ENCODE measurements around the gene RNF214.

RNF214 gene

DNA sequence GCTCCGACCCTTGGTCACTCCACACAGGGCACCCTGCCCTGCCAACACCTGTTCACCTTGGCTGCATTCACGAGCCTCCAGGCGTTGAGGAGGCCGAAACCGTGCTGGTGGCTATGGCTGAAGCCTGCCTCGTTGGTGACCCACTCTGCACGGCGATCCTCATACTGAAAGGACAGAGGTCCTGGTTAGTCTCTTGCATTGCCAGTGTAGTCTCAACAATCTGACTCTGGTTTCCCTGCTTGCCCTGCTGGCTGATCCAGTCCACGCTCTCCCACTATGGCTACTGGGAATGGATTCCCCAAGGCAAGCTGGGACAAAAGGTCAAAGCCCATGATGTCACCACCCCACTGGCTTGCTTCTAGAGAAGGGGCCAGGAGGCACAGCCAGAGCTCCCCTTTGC, 13.5 kb upstream of the RNF214 start:
- Mint-ChIP-seq H3K36me3 (ENCODE audit: low read depth) (peaks cover 54% of the 10 kb centered on the region), H3K27me3 (ENCODE audit: low read depth) (no peaks in the 10 kb centered on the region), H3K4me3 (no peak overlapping the region), H3K9me3 (no peaks in the 10 kb centered on the region), H3K4me1 (ENCODE audit: low read depth) (peaks cover 20% of the 10 kb centered on the region), H3K27ac (no peak overlapping the region)

DNA sequence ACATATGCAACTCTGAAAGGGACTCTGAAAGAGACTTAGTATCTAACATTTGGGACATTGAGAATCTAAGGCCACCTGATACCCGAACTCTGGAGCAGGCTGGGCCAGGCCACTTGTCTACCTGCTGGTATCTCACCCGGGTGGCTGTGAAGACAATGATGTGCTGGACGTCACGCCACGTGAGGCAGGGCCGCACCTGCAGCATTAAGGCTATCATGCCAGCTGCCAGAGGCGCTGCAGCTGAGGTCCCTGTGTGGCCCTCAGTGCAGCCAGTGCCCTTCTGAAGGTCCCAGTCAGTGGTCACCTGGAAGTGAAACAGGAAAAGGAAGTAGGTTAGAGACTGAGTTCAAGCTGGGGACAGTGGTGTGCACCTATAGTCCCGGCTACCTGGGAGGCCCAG, 13.0 kb upstream of the RNF214 start:
- Mint-ChIP-seq H3K27ac (no peak overlapping the region), H3K36me3 (ENCODE audit: low read depth) (peaks cover 54% of the 10 kb centered on the region), H3K4me3 (no peak overlapping the region), H3K27me3 (ENCODE audit: low read depth) (no peaks in the 10 kb centered on the region), H3K4me1 (ENCODE audit: low read depth) (peaks cover 17% of the 10 kb centered on the region), H3K9me3 (no peaks in the 10 kb centered on the region)

DNA sequence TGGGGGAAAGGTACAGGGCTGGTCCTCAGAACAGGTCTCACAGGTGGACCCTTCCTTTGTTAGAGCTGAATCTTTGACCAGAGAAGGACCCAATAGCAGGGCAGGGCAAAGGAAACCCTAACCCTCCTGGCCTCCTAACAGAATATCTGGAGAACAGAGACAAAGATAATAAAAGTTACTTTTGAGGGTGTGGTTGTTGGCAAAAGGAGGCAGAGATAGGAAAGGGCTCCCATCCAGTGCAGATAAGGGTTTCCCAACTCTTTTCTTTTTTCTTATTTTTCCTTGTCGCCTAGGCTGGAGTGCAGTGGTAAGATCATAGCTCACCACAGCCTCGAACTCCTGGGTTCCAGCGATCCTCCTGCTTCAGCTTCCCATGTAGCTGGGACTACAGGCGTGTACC, 12.5 kb upstream of the RNF214 start:
- peaks cover 16% of the 10 kb centered on the region for H3K4me1 Mint-ChIP-seq (ENCODE audit: low read depth)
- peaks cover 54% of the 10 kb centered on the region for H3K36me3 Mint-ChIP-seq (ENCODE audit: low read depth)
- H3K27me3 Mint-ChIP-seq (ENCODE audit: low read depth), result no peaks in the 10 kb centered on the region
- H3K27ac Mint-ChIP-seq, result no peak overlapping the region
- no peaks in the 10 kb centered on the region for H3K9me3 Mint-ChIP-seq
- no peak overlapping the region for H3K4me3 Mint-ChIP-seq

DNA sequence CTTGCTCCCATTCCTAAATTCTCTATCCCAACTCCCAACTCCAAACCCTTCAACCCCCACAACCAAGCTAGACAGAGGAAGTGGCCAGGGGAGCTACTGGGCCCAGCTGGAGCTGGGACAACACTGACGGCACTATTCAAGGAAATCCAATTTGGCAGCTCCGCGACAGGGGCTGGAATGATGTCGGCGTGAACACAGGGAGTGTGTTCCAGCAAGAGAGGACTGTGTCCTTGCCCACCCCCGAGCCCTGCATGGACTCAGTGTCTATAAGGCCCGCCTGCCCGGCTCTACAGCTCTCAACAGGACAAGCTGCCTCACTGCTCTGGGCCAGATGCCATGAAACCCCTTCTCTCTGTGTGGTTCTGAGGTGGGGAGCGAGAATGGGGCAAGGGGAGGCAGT, 11.9 kb upstream of the RNF214 start:
- H3K4me3 Mint-ChIP-seq, result no peak overlapping the region
- H3K36me3 Mint-ChIP-seq (ENCODE audit: low read depth), result peaks cover 59% of the 10 kb centered on the region
- peaks cover 16% of the 10 kb centered on the region for H3K4me1 Mint-ChIP-seq (ENCODE audit: low read depth)
- no peaks in the 10 kb centered on the region for H3K9me3 Mint-ChIP-seq
- H3K27me3 Mint-ChIP-seq (ENCODE audit: low read depth), result no peaks in the 10 kb centered on the region
- H3K27ac Mint-ChIP-seq, result no peak overlapping the region

DNA sequence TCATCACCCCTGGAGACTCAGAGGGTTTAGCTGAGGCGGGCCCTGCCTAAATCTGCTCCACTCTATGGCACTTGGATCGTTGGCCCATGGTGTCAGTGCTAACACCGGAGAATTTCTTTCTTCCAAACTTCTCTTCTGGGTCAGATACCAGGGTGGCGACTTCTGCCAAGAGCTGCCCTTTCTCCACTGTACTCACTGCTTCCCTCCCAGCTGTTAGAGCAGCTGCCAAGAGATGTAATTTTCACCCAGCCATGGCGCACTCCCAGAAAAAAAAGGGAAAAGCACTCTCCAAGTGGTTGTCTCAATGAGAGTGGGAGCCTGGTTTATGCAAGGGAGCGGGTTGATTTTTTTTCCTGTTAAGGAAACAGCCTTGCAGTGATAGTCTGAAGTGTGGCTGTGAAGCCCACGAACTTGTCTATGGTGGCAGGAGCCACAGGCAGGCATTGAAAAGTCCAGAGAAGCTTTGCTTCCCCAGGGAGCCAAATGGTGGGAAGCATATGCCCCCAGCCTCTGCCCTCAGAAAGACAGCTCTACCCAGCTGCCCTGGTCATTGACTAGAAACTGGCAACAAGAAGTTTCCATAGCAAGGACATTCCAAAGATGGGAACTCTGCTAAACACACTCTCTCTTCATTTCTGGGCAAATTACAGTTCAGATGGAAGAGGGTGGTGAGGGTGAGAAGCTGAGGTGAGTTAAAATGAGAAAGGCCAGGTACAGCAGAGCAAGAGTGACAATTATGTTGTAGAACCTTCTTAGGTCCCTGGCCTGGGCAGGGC, 11.3 kb upstream of the RNF214 start:
- peaks cover 58% of the 10 kb centered on the region for H3K36me3 Mint-ChIP-seq (ENCODE audit: low read depth)
- H3K27ac Mint-ChIP-seq, result no peak overlapping the region
- H3K27me3 Mint-ChIP-seq (ENCODE audit: low read depth), result no peaks in the 10 kb centered on the region

DNA sequence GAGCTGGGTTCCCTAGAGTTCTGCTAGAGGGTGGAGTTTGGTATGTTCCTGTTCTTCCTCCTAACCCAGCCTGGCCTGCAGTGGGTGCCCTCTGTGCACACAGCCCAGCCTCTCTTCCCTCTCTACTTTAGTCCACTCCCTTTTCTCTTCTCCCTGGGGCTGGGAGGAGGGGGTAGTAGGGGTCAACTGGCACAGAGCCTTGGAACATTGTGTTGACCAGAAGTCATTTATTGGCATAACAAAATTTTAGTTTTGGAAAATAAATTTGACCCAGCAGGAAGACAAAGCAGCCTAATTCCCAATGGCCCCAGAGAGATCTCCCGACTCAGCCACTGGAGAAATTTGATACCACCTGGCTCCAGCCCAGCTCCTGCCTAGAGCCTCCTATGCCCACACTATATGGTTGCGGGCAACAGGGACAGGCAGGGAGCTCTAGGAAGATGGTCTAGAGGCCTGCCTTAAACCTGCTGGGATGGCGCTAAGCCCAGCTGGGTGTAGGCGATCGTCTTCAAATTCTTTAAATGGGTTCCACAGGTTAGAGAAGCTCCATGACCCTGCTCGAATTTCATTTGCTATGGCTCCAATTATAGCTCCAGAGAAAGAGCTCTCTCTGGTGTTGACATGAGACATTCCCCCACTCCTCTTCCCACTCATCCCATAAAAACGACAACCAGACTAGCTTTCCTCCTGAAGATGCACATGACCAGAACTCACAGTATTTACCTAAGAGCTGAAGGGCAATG, 10.5 kb upstream of the RNF214 start:
- H3K4me3 Mint-ChIP-seq, result no peak overlapping the region
- peaks cover 22% of the 10 kb centered on the region for H3K4me1 Mint-ChIP-seq (ENCODE audit: low read depth)
- no peaks in the 10 kb centered on the region for H3K27me3 Mint-ChIP-seq (ENCODE audit: low read depth)
- no peak overlapping the region for H3K27ac Mint-ChIP-seq
- H3K36me3 Mint-ChIP-seq (ENCODE audit: low read depth), result peaks cover 64% of the 10 kb centered on the region
- no peaks in the 10 kb centered on the region for H3K9me3 Mint-ChIP-seq

More for the DNA sequence above, 11.3 kb upstream of the RNF214 start:
- Mint-ChIP-seq H3K4me1 (ENCODE audit: low read depth) (peaks cover 16% of the 10 kb centered on the region), H3K4me3 (no peak overlapping the region), H3K9me3 (no peaks in the 10 kb centered on the region)

DNA sequence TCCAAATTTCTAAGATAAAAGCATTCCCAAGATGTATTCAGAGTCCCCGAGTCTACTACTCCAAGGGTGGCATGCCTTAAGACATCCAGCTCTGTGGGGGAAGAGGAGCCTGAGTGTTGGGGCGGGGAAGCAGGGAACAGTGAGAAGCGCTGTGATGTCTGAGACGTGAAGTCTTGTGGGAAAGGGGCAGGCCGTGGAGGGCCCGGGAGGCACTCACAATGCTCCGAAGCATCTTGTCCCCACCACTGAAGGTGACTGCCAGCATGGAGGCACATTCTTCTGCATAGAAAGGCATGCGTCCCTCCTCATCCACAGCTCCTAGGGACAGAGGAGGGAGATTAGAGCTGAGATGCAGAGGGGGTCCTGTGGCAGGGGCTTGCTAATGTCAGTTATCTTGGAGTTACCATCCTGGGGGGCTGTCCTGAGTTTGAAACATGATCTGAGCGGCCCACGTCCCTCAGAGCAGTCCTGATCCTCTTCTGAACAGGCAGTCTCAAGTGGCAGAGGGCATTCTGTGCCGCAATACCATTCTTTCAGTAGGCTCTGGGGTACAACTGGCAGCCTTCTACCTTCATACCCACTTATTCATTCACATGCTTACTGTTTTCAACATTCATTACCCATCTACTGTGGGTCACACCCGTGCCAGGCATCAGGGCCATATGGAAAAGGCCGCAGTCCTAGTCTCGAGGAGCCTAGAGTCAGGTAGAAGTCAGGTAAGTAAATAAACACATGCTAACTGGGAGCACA, 9.3 kb upstream of the RNF214 start:
- Mint-ChIP-seq H3K4me1 (ENCODE audit: low read depth) (peaks cover 16% of the 10 kb centered on the region), H3K27me3 (ENCODE audit: low read depth) (no peaks in the 10 kb centered on the region), H3K27ac (no peak overlapping the region), H3K4me3 (no peak overlapping the region), H3K9me3 (no peaks in the 10 kb centered on the region), H3K36me3 (ENCODE audit: low read depth) (peaks cover 61% of the 10 kb centered on the region)

DNA sequence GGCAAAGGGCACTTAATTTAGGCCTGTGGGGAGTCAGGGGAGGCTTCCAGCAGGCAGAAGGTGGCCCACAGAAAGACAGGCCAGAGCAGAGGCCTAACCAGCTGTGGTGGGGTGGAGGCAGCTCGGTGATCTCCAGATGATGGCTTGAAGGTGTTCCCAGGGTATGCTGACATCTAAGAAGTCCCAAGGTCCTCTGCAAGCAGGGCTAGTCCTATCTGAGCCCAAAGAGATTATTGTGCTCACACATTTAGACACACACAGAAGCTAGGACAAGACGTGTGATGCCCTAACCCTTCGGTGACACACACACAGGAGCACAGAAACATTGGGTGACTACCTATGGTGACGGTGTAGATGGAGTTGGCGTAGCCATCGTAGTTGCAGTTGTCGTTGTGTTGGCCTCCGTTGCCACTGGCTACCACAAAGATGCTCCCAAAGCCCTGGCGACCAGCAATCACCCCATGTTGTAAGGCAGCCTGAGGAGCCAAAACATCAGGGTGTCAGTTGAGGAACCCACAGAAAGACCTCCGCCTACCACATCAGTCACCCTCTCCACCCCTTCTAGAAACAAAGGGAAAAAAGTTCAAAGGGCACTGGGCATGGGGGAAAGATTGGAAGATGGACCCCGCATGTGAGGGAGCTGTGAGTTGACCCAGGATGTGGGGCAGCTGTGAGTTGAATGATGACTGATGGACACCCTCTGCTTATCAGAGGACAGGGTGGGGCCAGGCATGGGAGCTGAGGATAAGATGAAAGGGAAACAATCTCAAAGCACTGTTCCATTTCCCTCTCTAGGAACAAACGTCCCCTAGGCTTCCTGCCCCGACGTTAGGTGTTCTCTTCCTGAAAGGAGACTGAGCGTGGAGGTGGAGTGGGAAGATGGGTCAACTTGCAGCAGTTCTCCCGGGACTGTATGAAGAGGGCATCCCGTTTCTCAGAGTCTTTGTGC, 8.5 kb upstream of the RNF214 start:
- Mint-ChIP-seq H3K27ac (no peak overlapping the region), H3K4me3 (no peak overlapping the region), H3K9me3 (no peaks in the 10 kb centered on the region), H3K36me3 (ENCODE audit: low read depth) (peaks cover 60% of the 10 kb centered on the region), H3K4me1 (ENCODE audit: low read depth) (peaks cover 15% of the 10 kb centered on the region), H3K27me3 (ENCODE audit: low read depth) (no peaks in the 10 kb centered on the region)

DNA sequence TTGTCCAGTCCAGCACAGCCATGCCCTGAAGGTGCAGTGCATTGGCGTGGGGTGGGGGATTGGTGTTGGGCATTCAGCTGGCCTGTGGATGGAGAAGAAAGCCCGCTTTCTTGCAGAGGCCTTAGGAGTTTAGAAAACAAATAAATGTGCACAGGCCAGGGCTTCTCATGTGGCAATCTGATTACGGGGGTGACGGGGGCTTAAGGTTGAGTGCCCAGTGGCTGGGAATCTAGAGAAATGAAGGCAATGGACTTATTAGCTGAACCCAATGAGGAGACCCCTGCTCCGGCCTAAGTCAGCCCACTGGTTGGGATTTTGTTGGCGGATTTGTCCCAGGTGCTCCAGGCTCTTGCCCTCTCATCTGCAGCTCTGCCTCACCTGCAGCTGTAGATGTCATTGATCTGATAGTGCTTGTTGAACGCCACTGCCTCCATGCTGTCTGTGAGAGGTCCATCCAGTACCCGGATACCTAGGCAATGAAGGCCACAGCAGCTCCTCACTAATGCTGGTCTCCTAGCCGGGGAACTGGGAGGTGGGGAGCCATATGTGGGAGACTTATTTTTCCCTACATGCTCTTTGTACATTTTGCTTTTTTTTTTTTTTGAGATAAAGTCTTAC, 6.8 kb upstream of the RNF214 start:
- H3K27me3 Mint-ChIP-seq (ENCODE audit: low read depth), result no peaks in the 10 kb centered on the region
- no peak overlapping the region for H3K4me3 Mint-ChIP-seq
- H3K4me1 Mint-ChIP-seq (ENCODE audit: low read depth), result peaks cover 25% of the 10 kb centered on the region
- H3K9me3 Mint-ChIP-seq, result no peaks in the 10 kb centered on the region
- H3K36me3 Mint-ChIP-seq (ENCODE audit: low read depth), result peaks cover 55% of the 10 kb centered on the region
- no peak overlapping the region for H3K27ac Mint-ChIP-seq

DNA sequence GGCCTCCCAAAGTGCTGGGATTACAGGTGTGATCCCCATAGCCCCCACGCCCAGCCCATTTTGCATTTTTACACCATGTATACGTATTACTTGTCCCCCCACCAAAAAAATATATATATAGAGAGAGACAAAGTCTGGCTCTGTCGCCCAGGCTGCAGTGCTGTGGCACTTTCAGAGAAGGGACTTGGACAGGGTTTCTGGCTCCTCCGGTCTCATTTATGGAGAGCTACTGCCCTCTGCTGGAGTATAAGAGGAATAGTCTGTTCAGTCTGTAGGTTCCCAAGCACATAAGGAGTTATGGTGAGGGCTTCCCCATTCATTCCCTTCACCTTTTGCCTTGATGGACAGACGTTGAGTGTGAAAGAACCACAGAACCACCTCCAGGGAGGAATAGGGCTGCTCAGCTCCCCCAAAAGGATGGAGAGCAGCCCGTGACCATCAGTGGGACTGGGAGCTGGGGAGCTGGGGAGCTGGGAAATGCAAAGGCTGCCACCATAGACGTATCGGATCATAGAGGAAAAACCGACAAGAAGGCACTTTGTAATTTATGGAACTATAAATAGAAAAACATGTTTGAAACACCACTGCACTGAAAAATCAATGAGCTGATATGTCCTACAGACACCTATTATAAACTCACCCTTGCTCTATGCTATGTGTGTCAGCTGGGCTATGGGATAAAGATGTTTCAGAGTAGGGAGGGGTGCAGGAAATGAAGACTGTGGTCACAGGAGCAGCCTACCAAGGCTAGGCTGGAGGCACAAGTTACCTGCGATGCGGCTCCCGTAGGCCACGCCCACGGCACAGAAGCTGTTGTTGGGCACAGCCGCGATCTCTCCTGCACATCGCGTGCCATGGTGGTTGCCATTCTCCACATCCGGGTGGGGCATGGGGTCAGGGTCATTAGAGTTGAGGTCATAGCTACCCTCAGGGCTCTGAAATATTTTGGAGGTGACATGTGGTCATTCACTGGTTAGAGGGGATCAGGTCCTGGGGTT, 5.8 kb upstream of the RNF214 start:
- Mint-ChIP-seq H3K9me3 (no peaks in the 10 kb centered on the region), H3K27ac (no peak overlapping the region), H3K27me3 (ENCODE audit: low read depth) (no peaks in the 10 kb centered on the region), H3K4me3 (no peak overlapping the region), H3K4me1 (ENCODE audit: low read depth) (peaks cover 34% of the 10 kb centered on the region), H3K36me3 (ENCODE audit: low read depth) (peaks cover 58% of the 10 kb centered on the region)

DNA sequence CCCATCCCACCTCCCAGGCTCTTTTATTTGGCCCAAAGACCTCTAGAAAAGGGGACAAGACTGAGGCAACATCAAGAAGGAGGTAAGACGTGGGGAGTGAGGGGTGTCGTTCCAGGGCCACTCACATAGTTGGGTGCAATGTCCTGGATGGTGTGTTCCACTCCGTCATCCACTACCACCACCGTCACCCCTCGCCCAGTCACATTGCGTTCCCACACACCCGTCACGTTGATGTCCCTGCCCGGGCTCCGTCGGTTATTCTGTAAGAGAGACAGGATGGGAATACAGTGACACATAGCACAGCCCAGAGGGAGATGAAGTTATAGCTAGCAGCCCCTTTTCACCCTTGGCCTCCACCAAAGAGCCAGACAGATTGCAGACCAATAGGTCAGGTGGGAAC, 4.4 kb upstream of the RNF214 start:
- no peaks in the 10 kb centered on the region for H3K9me3 Mint-ChIP-seq
- peak overlapping the region; percentile 55 for H3K27ac Mint-ChIP-seq
- peak overlapping the region; percentile 39 for H3K4me3 Mint-ChIP-seq
- no peaks in the 10 kb centered on the region for H3K27me3 Mint-ChIP-seq (ENCODE audit: low read depth)
- H3K36me3 Mint-ChIP-seq (ENCODE audit: low read depth), result peaks cover 52% of the 10 kb centered on the region
- H3K4me1 Mint-ChIP-seq (ENCODE audit: low read depth), result peaks cover 36% of the 10 kb centered on the region

DNA sequence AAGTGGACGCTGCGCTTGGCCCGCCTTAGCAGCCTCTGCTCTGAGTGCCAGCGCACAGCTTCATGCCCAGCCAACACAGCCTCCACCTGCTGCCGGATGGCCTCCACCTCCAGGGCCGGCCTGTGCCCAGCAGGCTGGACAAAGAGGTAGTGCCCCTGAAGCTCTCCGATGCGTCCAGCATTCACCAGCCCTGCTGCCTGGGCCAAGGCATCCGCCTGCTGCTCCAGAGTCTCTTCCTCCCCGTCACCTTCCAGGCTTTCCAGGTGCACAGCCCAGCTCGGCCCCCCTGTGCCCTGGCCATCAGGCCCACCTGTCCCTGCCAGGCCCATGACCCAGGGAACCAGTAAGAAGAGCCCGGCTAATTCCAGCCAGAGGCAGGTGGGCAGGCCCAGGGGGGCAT, 3.1 kb upstream of the RNF214 start:
- Mint-ChIP-seq H3K36me3 (ENCODE audit: low read depth) (peaks cover 46% of the 10 kb centered on the region), H3K4me3 (peak overlapping the region; percentile 91), H3K27ac (peak overlapping the region; percentile 96), H3K9me3 (no peaks in the 10 kb centered on the region), H3K4me1 (ENCODE audit: low read depth) (peaks cover 49% of the 10 kb centered on the region), H3K27me3 (ENCODE audit: low read depth) (no peaks in the 10 kb centered on the region)

DNA sequence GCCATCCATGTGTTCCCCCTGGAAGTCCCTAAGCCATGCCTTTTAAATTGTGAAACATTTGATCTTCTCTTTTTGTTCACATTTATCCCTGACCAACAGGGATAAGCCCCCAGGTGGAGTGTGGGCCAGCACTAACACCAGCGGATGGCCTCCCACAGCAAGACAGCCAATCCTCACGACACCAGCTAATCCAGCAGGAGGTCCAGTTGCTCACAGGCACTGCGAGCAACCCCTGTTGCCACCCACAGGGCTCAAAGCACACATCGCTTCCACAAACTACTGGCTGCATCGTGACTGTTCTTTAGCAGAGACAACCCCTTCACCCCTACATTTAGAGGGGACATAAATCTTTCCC, 2.6 kb upstream of the RNF214 start:
- Mint-ChIP-seq H3K4me3 (peak overlapping the region; percentile 91), H3K27ac (peak overlapping the region; percentile 96), H3K36me3 (ENCODE audit: low read depth) (peaks cover 41% of the 10 kb centered on the region), H3K4me1 (ENCODE audit: low read depth) (peaks cover 50% of the 10 kb centered on the region), H3K27me3 (ENCODE audit: low read depth) (no peaks in the 10 kb centered on the region), H3K9me3 (no peaks in the 10 kb centered on the region)

Data from T-helper 1 cell treated with Interleukin-12 subunit alpha and Interleukin-12 subunit beta and Interleukin-4 antibody, amounts not matched to agents 30 μg/mL and 1 μg/mL, for 36 hours (primary cell).